Dermis blood vessel endothelial cell (primary cell): ENCODE measurements around the gene SUOX. TPM values are rescaled to one million over a fixed set of nuclear protein-coding genes. Genes with fewer than 3 reads are reported as not detected.

Experiments used
- total RNA-seq: library from RNA; depleted of rRNA; stranded (reverse); fragments of >200 nt; gene quantifications from 2 replicates; pipeline ENCODE4 v1.2.3, GENCODE V29; 2014

SUOX gene
- total RNA-seq, 1 donor from 2014 or later, result 12.4 TPM

Other genes with a start within 250 kb of the SUOX start
- 93.8 and 113 TPM in 2 replicates for gene SARNP, start 179.6 kb upstream of the SUOX start, total RNA-seq
- gene ORMDL2, start 179.2 kb upstream of the SUOX start, total RNA-seq, result 35.3 and 38.6 TPM in 2 replicates
- gene DNAJC14, start 167.7 kb upstream of the SUOX start, total RNA-seq, result 63.2 and 65.9 TPM in 2 replicates
- 0.68 and 1.1 TPM in 2 replicates for gene MMP19, start 154.3 kb upstream of the SUOX start, total RNA-seq
- 33.1 and 34.9 TPM in 2 replicates for gene PYM1, start 69.4 kb upstream of the SUOX start, total RNA-seq
- 23.7 and 41.5 TPM in 2 replicates for gene DGKA, start 66.1 kb upstream of the SUOX start, total RNA-seq
- 0.37 and 1.5 TPM in 2 replicates for gene PMEL, start 31.2 kb upstream of the SUOX start, total RNA-seq
- 20.8 and 35.0 TPM in 2 replicates for gene CDK2, start 30.4 kb upstream of the SUOX start, total RNA-seq
- 44.8 and 67.1 TPM in 2 replicates for gene RAB5B, start 23.2 kb upstream of the SUOX start, total RNA-seq
- 0.70 and 1.4 TPM in 2 replicates for gene IKZF4, start 23.8 kb downstream of the SUOX start, total RNA-seq
- 199 and 372 TPM in 2 replicates for gene RPS26, start 44.6 kb downstream of the SUOX start, total RNA-seq
- gene ERBB3, start 82.9 kb downstream of the SUOX start, total RNA-seq, result 0.34 and 0.88 TPM in 2 replicates
- gene PA2G4, start 107.3 kb downstream of the SUOX start, total RNA-seq, result 106 and 276 TPM in 2 replicates
- 2,567 and 3,056 TPM in 2 replicates for gene RPL41, start 119.4 kb downstream of the SUOX start, total RNA-seq
- gene ZC3H10, start 121.0 kb downstream of the SUOX start, total RNA-seq, result 4.7 and 5.6 TPM in 2 replicates
- 400 and 456 TPM in 2 replicates for gene ESYT1, start 131.0 kb downstream of the SUOX start, total RNA-seq
- 80.8 and 96.8 TPM in 2 replicates for gene MYL6B, start 155.3 kb downstream of the SUOX start, total RNA-seq
- gene MYL6, start 161.1 kb downstream of the SUOX start, total RNA-seq, result 1,647 and 2,863 TPM in 2 replicates
- gene SMARCC2, start 192.2 kb downstream of the SUOX start, total RNA-seq, result 47.5 and 51.2 TPM in 2 replicates
- gene RNF41, start 224.6 kb downstream of the SUOX start, total RNA-seq, result 102 and 119 TPM in 2 replicates
- 24.8 and 32.9 TPM in 2 replicates for gene NABP2, start 227.1 kb downstream of the SUOX start, total RNA-seq
- gene SLC39A5, start 232.8 kb downstream of the SUOX start, total RNA-seq, result not detected in 2 replicates